HG02798 (cell line): ENCODE measurements around the gene MORN1.

Experiments
- ATAC-seq: cut with Tn5 transposase; IDR thresholded peaks from one replicate; pipeline ENCODE4 v1.9.1; 2021; ENCODE audit warnings: mild to moderate bottlenecking; ENCODE audit not compliant: unreplicated experiment, poor library complexity

MORN1 gene

DNA sequence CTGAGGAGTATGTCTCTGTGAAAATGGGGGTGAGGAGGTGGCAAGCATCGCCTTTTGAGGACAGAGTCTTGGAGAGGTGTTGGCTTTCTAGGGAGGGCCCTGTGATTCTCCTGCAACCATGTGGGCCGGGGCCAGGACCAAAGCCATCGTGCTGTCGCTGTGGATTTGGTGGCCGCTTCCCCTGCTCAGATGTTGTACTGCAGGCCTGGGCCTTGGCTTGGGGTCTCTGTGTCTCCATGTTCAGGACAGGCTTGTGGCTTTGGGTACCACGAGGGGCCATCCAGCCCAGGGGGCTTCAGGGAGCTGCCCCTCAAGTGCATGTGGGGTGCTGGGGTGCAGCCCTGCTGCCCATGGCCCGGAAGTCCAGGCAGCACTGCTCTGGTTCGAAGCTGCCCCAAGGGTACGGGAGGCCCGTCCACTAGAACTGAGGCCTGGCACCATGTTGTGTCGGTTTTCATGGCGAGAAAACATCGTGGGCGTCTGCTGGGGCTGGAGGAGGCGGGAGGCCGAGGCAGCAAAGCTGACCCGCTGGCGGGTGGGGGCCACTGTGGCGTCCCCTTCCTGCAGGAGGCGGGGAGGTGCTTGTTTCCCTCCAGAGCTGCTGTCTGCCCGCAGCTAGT is 107.9 kb downstream of the MORN1 start:
- no peak for ATAC-seq

- no peak for ATAC-seq
Observed at GRCh38 chr1:2282556-2283270, 108.6 kb downstream of the MORN1 start.

DNA sequence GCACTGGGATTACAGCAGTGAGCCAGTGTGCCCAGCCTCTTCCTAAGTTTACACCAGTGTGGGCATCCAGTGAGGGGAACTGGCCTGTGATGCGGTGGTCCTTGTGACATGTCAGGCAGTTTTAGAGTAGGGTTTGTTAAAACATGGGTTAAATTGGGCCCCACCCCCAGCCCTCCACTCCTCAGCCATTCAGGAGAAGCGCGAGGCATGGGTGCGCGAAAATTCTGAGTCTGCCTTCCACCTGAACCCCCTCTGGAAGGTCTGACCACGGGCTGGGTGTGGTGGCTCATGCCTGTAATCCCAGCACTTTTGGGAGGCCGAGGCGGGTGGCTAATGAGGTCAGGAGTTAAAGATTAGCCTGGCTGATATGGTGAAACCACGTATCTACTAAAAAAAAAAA is 111.5 kb downstream of the MORN1 start:
- ATAC-seq: no peak

DNA sequence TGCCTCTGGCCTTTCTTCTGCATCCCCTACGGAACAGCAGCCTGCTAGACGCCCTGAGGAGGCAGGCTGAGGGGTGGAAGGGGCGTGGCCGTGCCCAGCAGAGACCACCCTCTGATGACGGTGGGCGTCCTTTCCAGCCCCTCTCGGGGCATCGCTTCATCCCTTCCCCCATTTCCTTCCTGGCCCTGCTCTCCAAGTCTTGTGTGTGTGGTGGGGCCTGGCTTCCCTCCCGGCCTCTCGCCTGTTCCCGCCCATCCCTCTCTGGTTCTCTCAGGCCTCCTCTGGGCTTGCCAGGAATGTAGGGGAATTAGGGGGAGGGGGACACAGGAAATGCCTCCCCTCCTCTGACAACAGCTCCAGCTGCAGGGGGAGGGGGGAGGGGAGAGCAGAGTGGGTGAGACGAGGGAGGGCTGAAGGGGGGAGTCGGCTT is 112.1 kb downstream of the MORN1 start:
- no peak for ATAC-seq

DNA sequence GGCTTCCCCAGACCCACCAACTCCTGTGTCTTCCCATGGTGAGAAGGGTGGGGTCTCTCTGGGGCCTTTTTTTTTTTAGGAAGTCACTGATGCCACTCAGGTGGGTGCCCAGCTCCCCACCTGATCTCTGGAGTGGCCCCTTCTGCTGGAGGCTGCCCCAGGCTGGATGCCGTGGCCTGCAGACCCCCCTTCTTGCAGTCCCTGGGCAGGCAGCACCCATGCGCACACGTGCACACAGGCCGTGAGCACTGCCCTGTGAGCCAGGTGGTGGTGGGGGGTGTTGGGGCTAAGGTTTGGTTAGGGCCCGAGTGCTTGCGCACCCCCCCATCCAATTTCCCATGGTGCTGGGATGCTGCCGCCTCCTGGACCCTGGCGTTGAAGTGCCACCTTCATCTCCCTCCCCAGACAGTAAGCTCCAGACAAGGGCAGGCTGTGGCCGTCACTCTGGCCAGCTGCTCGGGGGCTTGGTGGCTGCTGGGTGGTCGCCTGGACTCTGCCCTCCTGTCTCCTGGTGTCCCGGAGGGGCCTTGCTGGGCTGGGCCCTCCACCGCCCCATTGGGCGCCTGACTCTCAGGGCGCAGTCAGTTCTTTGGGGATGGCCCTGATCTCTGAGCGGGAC is 112.7 kb downstream of the MORN1 start:
- no peak for ATAC-seq

DNA sequence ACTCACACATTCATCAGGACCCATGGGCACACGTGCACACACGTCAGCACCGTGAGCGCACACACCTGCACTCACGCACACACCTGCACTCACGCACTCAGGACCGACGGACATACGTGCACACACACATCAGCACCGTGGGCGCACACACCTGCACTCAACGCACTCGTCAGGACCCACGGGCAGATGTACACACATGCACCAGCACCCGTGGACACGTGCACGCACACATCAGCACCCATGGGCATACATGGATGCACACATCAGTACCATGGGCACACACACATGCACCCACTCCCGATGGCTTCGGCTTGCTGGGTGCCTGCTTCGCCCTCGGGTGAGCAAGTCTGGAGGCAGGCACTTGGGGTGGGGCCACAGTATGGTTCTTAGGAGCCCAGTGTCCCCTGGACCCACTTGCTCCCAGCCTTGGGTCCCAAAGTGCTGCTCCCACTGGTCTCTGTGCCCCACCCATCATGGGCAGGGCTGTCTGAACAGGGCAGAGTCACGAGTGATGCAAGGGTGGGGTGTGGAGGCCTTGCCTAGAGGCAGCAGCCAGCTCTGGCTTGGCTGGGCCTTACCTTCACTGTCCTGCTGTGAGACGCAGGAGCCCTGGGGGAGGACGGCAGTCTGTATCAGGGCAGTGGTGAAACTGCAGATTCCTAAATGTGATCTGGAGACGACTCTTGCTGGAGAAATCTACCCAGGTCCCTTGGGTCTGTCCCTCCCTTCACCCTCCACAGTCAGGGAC is 113.4 kb downstream of the MORN1 start:
- no peak for ATAC-seq

GRCh38 chr1:2276803-2277580 is 114.4 kb downstream of the MORN1 start:
- no peak for ATAC-seq

DNA sequence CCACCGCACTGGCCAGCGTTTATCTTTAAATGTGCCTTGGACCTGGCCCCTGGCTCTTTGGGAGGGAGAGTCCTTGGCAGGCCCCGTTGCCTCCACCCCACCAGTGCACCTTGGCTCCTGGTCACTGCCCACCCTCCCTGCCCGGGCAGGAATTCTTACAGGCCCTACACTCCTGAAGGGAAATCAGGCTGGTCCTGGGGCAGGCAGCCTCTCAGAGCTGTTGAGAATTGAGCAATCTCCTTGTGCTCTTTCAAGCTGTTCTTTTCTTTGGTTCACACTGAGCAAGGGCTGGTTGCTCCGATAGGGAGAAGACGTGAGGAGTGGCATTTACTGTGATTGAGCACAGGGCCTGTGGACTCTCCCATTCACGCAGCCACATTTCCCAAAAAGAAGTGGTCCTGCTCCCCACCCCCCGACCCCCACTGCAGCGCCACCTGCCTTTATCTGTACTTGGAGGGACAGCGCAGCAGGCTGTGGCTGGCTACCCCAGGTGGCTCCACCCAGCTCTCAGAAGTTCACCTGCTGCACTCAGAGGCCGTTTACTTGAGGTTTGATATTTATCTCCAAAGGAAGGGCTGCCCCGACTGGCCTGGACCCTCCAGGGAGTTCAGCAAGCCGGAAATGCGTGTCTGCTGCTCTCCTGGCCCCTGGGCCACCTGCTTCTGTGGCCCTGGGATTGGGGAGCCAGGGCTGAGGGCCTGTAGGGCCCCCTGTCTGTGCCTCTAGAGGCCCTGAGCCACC is 115.4 kb downstream of the MORN1 start:
- no peak for ATAC-seq

DNA sequence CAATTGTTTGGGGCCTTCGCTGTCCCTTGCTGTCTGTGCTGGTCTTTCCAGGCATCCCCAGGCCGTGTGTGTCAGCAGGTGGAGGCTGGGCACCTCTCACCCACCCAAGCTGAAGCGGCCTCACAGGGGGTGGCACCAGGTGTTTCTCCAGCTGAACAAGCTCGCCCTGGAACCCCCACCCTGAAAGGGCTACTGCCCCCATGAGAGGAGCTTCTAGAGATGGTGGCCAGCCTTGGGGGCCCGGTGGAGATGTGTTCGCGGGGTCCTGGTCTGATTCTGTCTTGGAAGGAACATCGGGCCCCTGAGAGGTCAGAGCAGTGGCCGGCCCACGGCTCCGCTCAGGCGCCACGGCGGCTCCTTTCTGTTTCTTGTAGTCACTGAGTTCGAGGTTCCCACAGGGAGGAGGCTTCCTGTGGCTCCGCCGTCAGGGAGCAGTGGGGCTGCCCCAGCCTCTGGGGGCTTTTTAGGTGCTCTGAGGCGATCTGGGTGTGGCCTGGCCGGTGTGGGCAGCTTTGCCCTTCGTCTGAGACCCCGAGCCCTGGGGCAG is 116.4 kb downstream of the MORN1 start:
- ATAC-seq: no peak

GRCh38 chr1:2274231-2274928 is 117.0 kb downstream of the MORN1 start:
- no peak for ATAC-seq

DNA sequence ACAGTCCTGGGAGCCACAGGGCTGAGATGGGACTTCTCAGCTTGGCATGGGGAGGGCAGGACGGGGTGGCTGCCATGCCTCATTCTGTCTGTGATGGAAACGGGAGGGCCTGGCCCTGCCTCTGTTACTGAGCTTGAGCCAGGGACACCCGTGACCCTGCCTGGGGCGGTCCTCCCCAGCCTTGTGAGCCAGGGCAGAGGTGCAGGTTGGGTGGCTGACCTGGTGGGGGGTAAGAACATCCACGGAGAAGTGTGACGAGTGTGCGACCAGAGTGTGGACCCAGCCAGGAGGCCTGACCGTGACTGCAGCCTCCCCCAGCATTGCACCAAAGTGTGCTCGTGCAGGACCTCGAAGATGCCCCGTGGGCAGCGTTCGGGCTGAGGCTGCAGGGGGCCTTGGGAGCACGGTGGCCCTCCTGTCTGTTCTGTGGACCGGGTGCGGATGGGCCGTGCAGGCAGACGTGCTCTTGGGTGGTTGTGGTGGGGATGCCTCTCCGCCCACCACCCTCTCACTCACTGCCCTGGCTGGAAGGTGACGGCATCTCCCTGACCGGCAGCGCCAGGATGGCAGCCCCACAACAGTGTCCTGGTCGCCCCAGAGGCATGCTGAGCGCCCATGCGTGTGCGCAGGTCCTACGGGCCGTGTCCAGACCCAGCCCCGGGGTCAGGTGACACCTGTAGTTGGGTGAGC is 117.8 kb downstream of the MORN1 start:
- ATAC-seq: no peak

DNA sequence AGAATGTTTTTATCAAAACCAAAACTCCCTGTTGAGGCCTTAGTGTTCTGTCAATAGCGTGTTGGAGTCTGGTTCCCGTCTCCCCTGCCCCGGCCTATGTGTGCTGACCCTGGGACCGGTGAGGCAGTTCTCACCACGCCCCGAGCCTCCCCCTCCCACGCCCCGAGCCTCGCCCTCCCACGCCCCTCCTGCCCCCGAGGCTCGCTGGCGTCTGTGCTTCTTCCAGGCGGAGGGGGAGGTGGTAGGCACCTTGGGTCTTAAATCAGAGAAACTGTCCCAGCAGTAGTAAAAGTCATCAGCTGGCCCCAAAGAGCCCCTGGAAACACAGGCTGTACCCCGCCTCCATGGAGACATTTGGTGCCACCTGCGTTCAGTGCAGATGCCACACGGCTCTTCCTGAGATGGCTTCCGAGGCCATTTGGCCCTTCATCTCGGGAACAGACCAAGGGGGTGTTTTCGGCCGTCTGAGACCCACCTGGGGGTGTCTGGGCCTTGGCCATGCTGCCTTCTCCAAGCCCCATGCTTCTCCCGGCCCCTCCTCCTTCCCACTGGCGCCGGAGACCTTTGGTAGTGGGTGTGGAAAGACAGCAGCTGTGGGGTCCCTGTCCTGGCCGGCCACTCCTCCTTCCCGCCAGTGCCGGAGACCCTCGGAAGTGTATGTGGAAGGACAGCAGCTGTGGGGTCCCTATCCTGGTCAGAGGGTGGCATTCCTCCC is 118.5 kb downstream of the MORN1 start:
- ATAC-seq: no peak

DNA sequence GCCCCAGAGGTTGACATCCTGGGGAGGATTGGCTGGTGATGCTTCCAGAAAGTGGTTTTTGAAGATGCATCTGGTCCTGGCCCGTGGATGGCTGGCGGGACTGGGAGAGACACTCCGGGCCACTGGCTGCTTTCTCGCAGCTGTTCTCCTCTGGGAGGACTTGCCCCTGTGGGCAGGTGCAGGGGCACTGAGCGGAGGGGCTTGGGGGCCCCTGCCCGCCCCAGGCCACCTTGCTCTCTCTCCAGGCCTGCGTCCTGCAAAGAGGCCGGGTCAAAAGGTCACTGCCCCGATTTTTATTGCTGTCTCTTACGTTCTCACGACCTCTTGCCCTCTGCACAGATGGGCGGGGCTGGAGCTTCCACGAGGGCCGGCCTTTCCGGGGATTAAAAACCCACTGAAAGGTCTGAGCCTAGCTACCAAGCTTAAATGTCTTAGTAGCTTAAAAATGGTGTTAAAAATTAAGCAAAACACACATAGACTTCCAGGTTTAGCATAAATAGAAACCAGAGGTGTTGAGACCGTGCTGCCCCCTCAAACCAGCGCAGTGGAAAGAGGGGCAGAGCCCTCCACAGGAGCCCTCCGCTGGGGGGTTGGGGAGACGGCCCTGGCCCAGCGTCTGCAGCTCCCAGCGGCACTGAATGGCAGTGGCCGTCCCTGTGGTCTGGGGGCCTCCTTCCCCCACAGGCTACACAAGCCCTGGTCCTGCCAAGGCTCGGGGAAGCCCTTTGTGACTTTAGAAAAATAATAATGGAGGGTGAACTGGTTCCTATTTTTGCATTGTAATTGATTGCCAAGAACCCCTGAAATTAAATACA is 119.3 kb downstream of the MORN1 start:
- ATAC-seq: no peak
